GM19023 (cell line): Measurements from ENCODE around the gene ANKRD1.
A peak's percentile ranks its signal among the peaks of the same experiment; 100 is the strongest.
"Not testable (repeated sequence)": the region's sequence is repeated elsewhere in the genome, so short reads cannot be mapped to it uniquely, and the experiment has no call there.

ENCODE experiments used
- ATAC-seq: cut with Tn5 transposase; IDR thresholded peaks from one replicate; pipeline ENCODE4 v1.9.1; 2021; ENCODE audit warnings: mild to moderate bottlenecking, moderate library complexity; ENCODE audit not compliant: unreplicated experiment

The ANKRD1 gene

GRCh38 chr10:90920986-90921666, at the start of gene ANKRD1:
TSS of gene ANKRD1 (minus strand) at chr10:90921087. CDS start at chr10:90921027, 60 bp downstream.
- ATAC-seq, result no peak

GRCh38 chr10:90969947-90970673, 49.2 kb upstream of the ANKRD1 start:
- no peak for ATAC-seq

GRCh38 chr10:90969121-90969534, 48.2 kb upstream of the ANKRD1 start:
- ATAC-seq, result no peak

GRCh38 chr10:90968328-90969081, 47.6 kb upstream of the ANKRD1 start:
- no peak for ATAC-seq

- no peak for ATAC-seq
These were observed 47.0 kb upstream of the ANKRD1 start for GRCh38 chr10:90967865-90968264.

GRCh38 chr10:90966146-90966545, 45.3 kb upstream of the ANKRD1 start:
- no peak for ATAC-seq

- no peak for ATAC-seq
These were observed 44.8 kb upstream of the ANKRD1 start for GRCh38 chr10:90965720-90966119.

- no peak for ATAC-seq
These were observed 44.0 kb upstream of the ANKRD1 start for GRCh38 chr10:90964781-90965465.

GRCh38 chr10:90963331-90963730, 42.4 kb upstream of the ANKRD1 start:
- no peak for ATAC-seq

GRCh38 chr10:90960355-90960814, 39.5 kb upstream of the ANKRD1 start:
- peak; percentile 69 for ATAC-seq

- peak; percentile 23 for ATAC-seq
These were observed 38.9 kb upstream of the ANKRD1 start for GRCh38 chr10:90959826-90960225.

GRCh38 chr10:90958781-90959180, 37.9 kb upstream of the ANKRD1 start:
- no peak for ATAC-seq

- no peak for ATAC-seq
These were observed 26.4 kb upstream of the ANKRD1 start for GRCh38 chr10:90947030-90947960.

- no peak for ATAC-seq
These were observed 24.7 kb upstream of the ANKRD1 start for GRCh38 chr10:90945491-90946070.

GRCh38 chr10:90944749-90945148, 23.9 kb upstream of the ANKRD1 start:
- no peak for ATAC-seq

GRCh38 chr10:90942980-90943379, 22.1 kb upstream of the ANKRD1 start:
- not testable (repeated sequence) for ATAC-seq

- no peak for ATAC-seq
These were observed 18.8 kb upstream of the ANKRD1 start for GRCh38 chr10:90939648-90940047.

- ATAC-seq, result no peak
These were observed 18.2 kb upstream of the ANKRD1 start for GRCh38 chr10:90939116-90939515.

- ATAC-seq, result no peak
These were observed 16.9 kb upstream of the ANKRD1 start for GRCh38 chr10:90937645-90938258.
